Esophagus (tissue), 2 donors: ENCODE measurements around the gene PIN4. TPM values are rescaled to one million over a fixed set of nuclear protein-coding genes. Genes with fewer than 3 reads are reported as not detected.
"Not testable (repeated sequence)": the region's sequence is repeated elsewhere in the genome, so short reads cannot be mapped to it uniquely, and the experiment has no call there.

Experiments used
- H3K27ac ChIP-seq, 2 donors: one replicate each; pipeline ENCODE4 v1.5.1; 2013; ENCODE audit warnings: low read depth in 2 of 2, mild to moderate bottlenecking in 2 of 2, inconsistent platforms in 1 of 2, low read length in 1 of 2, moderate library complexity in 1 of 2
- H3K27me3 ChIP-seq, 2 donors: one replicate each; pipeline ENCODE4 v1.6.1; 2013; ENCODE audit warnings: low read length in 2 of 2, control low read depth in 1 of 2, mild to moderate bottlenecking in 1 of 2; ENCODE audit not compliant: insufficient read depth in 2 of 2, control insufficient read depth in 1 of 2
- H3K36me3 ChIP-seq, 2 donors: one replicate each; pipeline ENCODE4 v1.6.1; 2013; ENCODE audit warnings: low read length in 1 of 2; ENCODE audit not compliant: control insufficient read depth in 2 of 2, insufficient read depth in 2 of 2
- H3K4me1 ChIP-seq, 2 donors: one replicate each; pipeline ENCODE4 v1.6.1; 2013; ENCODE audit warnings: low read length in 1 of 2; ENCODE audit not compliant: control insufficient read depth in 2 of 2, insufficient read depth in 2 of 2
- H3K4me3 ChIP-seq, 2 donors: one replicate each; pipeline ENCODE4 v1.5.1; 2013; ENCODE audit warnings: low read length in 2 of 2, mild to moderate bottlenecking in 2 of 2, low read depth in 1 of 2, moderate library complexity in 1 of 2
- H3K9me3 ChIP-seq, 2 donors: one replicate each; pipeline ENCODE4 v1.6.1; 2013; ENCODE audit warnings: mild to moderate bottlenecking in 2 of 2, low read depth in 1 of 2, low read length in 1 of 2, moderate library complexity in 1 of 2; ENCODE audit not compliant: control insufficient read depth in 2 of 2, insufficient read depth in 1 of 2
- WGBS, 2 donors: extraction: QIAGEN DNeasy Blood & Tissue Kit; methylation state at CpG; one replicate each; pipeline ENCODE4 v1.1.7; 2013; 5-methylcytosine and 5-hydroxymethylcytosine counted together
- polyA plus RNA-seq, 2 donors: library from polyadenylated mRNA; stranded (reverse); fragments of 200-250 nt; gene quantifications; one replicate each; pipeline ENCODE4 v1.2.3, GENCODE V29; 2013
- donor health status: healthy with polysubstance abuse.
- donor health status: Bipolar disorder and iron deficiency.

PIN4 gene
- polyA plus RNA-seq, 2 donors = 10.5 to 28.6 TPM

DNA sequence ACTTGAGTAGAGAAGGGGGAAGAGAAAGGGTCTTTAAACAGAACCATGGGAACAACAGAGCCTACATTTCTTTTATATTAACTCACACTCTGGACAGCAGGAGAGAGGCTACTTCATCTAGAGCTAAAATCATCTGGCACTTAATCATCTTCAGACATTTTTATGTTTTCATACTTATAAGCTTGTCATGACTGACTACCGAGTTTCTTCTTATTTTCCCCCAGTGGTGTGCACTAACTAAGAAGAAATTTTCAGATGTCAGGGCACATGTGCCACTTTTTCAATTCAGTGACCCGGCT is 38.0 kb upstream of the PIN4 start:
- Histone ChIP-seq H3K4me3 (no peak overlapping the region), H3K4me1 (no peaks in the 10 kb centered on the region), H3K9me3 (no peaks in the 10 kb centered on the region), H3K27ac (no peak overlapping the region), H3K27me3 (peaks cover 0 to 4% of the 10 kb centered on the region in 2 donors), H3K36me3 (no peaks in the 10 kb centered on the region)
- 64 to 66% methylated on average over 2 of the region's 2 CpGs for WGBS, 2 donors

DNA sequence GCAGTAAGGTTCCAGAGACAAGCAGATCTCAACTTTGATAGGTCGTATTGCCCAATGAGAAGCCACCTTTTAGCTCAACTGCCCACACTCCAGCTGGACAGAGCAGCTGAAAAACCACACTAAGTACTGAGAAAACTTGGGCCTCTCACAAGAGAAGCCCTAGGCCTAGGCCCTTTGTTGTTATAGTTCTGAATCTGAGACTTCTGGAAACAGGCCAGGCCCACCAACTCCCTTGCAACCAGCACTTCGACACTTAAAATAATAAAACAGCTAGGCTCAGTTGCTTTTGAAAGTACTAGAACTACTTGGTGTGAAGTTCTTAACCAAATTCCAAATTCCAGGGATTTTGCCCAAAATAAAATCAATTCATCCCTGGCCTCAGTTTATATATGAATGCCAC is 36.4 kb upstream of the PIN4 start:
- 37 to 43% methylated on average over 2 of the region's 2 CpGs for whole genome bisulfite sequencing, 2 donors
- Histone ChIP-seq H3K4me1 (no peaks in the 10 kb centered on the region), H3K36me3 (no peaks in the 10 kb centered on the region), H3K9me3 (no peaks in the 10 kb centered on the region), H3K27ac (no peak overlapping the region), H3K27me3 (peaks cover 0 to 4% of the 10 kb centered on the region in 2 donors), H3K4me3 (no peak overlapping the region)

DNA sequence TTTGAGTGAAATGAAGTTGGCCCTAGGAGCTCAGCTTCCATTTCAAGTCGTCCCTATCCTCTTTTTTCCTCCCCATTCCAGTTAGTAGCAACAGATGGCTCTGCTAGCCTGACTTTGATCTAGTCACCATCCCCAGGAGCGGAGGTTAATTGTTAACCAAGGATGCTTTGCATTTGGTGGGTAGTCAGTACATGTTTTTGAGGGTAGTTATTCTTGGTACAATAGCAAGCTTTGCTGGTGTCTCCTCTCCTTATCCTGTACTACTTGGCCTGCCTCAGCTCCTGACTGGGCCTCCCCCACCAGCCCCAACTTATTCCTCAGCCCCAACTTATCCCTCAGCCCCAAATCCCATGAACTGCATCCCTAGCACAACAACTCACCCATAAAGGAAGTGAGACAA is 35.0 kb upstream of the PIN4 start:
- Histone ChIP-seq H3K9me3 (no peaks in the 10 kb centered on the region), H3K4me3 (no peak overlapping the region), H3K27ac (no peak overlapping the region), H3K27me3 (peaks cover 0 to 4% of the 10 kb centered on the region in 2 donors), H3K36me3 (no peaks in the 10 kb centered on the region), H3K4me1 (no peaks in the 10 kb centered on the region)
- WGBS, 2 donors = 54 to 86% methylated on average over 2 of the region's 2 CpGs

DNA sequence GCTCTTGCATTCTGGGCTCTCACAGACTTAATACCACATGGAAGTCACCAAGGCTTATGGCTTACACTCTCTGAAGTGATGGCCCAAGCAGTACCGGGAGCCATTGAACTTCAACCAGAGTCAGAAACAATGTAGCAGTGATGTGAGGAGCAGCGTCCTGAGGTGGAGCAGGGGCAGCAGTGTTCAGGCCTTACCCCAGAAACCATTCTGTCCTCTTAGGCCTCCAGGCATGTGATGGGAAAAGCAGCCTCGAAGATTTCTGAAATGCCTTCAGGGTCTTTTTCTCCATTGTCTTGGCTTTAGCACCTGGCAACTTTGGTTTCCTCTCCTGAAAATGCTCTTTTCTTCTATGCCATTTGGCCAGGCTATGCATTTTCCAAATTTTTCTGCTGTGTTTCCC is 22.8 kb upstream of the PIN4 start:
- H3K27me3 ChIP-seq = peaks cover 0 to 3% of the 10 kb centered on the region in 2 donors
- 83 to 86% methylated on average over 3 of the region's 3 CpGs for WGBS, 2 donors
- H3K4me3 ChIP-seq = no peak overlapping the region
- H3K4me1 ChIP-seq = no peaks in the 10 kb centered on the region
- H3K27ac ChIP-seq = no peak overlapping the region
- peaks cover 0 to 2% of the 10 kb centered on the region in 2 donors for H3K9me3 ChIP-seq
- H3K36me3 ChIP-seq = no peaks in the 10 kb centered on the region

DNA sequence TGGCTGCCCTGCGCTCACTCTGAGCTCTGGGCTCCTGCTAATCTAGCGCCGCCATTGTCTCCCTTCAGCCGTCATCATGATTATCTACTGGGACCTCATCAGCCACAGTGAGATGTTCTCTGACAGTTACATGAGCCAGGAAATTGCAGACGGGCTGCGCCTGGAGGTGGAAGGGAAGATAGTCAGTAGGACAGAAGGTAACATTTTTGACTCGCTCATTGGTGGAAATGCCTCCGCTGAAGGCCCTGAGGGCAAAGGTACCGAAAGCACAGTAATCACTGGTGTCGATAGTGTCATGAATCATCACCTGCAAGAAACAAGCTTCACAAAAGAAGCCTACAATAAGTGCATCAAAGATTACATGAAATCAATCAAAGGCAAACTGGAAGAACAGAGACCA is 21.8 kb upstream of the PIN4 start:
- Histone ChIP-seq H3K9me3 (peaks cover 0 to 2% of the 10 kb centered on the region in 2 donors), H3K27ac (no peak overlapping the region), H3K27me3 (peaks cover 0 to 3% of the 10 kb centered on the region in 2 donors), H3K36me3 (no peaks in the 10 kb centered on the region), H3K4me1 (no peaks in the 10 kb centered on the region), H3K4me3 (no peak overlapping the region)
- WGBS, 2 donors = 74 to 82% methylated on average over 10 of the region's 10 CpGs

DNA sequence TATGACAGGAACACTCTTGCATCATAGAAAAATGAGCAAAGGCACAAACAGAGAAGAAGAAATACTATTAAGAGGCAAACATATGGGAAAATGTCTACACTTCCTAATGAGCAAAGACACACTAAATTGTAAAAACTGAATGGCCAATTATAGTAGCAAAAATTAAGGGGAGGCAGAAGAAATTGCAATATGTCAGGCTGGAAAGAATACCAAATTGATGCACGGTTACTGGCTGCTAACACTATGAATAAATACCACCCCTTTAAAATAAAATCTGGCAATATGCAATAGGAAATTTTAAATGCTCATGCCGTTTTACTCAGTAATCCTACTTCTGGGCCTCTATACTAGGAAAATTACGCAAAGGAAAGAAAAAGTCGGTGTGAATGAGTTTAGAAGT is 16.0 kb upstream of the PIN4 start:
- H3K36me3 ChIP-seq = no peaks in the 10 kb centered on the region
- no peaks in the 10 kb centered on the region for H3K4me1 ChIP-seq
- peaks cover 0 to 2% of the 10 kb centered on the region in 2 donors for H3K27me3 ChIP-seq
- WGBS, 2 donors = 65 to 70% methylated on average over 4 of the region's 4 CpGs
- no peak overlapping the region for H3K4me3 ChIP-seq
- H3K9me3 ChIP-seq = no peaks in the 10 kb centered on the region
- no peak overlapping the region for H3K27ac ChIP-seq

DNA sequence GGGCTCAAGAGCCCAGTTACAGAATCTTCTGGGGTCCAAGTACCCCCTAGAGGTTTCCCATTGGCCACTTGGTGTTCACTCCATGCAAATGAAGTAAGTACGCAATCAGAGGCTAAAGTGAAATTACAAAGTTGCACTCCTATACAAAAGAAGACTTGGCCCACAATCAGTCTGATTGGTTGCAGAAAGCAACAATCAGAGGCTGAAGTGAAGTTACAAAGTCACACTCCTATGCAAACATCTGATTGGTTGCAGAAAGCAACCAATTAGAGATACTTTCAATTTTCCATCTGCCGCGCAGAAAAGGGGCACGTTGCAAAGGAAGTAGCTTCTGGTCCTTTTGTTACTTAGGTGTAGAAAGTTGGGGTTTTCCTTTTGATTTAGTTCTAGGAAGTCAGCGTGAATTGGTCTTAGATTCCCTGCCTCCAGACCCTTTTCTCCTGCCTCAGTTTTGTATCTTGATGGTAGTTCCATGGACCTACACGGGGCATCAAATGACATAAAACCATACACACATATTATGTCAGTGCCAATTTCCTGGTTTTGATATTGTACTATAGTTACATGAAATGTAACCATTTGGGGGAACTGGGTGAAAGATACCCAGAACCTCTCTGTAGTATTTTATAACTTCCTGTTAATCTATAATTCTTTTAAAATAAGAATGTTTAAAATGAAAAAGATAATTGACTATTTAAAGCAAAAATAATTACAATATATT is 12.4 kb upstream of the PIN4 start:
- no peak overlapping the region for H3K4me3 ChIP-seq

DNA sequence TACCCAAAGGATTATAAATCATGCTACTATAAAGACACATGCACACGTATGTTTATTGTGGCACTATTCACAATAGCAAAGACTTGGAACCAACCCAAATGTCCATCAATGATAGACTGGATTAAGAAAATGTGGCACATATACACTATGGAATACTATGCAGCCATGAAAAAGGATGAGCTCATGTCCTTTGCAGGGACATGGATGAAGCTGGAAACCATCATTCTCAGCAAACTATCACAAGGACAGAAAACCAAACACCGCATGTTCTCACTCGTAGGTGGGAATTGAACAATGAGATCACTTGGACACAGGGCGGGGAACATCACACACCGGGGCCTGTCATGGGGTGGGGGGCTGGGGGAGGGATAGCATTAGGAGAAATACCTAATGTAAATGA is 5.3 kb upstream of the PIN4 start:
- H3K4me1 ChIP-seq, H3K4me3 ChIP-seq: not testable (repeated sequence)
- 93 to 94% methylated on average over 3 to 4 of the region's 5 CpGs for WGBS, 2 donors

More for the DNA sequence above, 12.4 kb upstream of the PIN4 start:
- Histone ChIP-seq H3K4me1 (no peaks in the 10 kb centered on the region), H3K27ac (no peak overlapping the region), H3K9me3 (no peaks in the 10 kb centered on the region), H3K36me3 (no peaks in the 10 kb centered on the region), H3K27me3 (peaks cover 0 to 2% of the 10 kb centered on the region in 2 donors)
- 62 to 64% methylated on average over 6 of the region's 6 CpGs for WGBS, 2 donors

DNA sequence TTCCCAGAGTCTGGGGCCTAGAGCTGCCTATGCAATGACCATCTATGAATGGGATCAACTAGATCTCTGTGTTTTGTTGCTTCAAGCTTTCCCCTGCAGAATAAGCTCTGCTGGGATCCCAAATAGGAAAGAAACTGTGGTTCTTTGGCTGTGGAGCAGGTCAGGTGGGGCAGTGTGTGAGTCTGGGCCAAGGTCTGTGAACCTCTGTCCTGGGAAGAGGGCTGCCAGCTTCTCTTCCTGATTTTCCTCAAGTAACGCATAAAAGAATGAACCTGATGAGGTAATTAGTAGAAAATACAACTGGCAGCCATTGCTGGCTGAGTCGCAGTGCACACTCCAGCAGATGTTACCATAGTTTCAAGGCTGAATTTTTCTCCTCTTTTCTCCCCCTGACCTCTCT is 4.6 kb upstream of the PIN4 start:
- Histone ChIP-seq H3K27me3 (no peaks in the 10 kb centered on the region), H3K36me3 (no peaks in the 10 kb centered on the region), H3K4me1 (no peaks in the 10 kb centered on the region), H3K9me3 (no peaks in the 10 kb centered on the region), H3K4me3 (no peak overlapping the region), H3K27ac (no peak overlapping the region)
- WGBS, 2 donors = 66 to 73% methylated on average over 2 of the region's 2 CpGs

More for the DNA sequence above, 5.3 kb upstream of the PIN4 start:
- H3K27me3 ChIP-seq, H3K9me3 ChIP-seq, H3K36me3 ChIP-seq, H3K27ac ChIP-seq: not testable (repeated sequence)

DNA sequence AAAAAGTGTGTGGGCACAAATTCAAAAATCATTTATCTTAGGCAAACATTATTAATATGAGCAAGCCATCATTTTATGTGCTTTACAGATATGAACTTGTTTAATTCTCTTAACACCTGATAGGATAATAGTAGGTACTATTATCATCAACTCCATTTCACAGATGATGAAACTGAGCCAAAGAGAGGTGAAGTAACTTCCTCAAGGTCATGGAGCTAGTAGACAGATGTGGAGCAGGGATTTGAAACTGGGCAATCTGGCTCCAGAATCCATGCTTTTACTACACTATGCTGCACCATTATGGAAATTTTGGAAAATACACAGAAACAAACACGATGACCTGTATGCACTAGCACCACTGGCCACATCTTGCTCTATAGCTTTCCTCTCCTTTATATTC is 1.0 kb upstream of the PIN4 start:
- Histone ChIP-seq H3K9me3 (no peaks in the 10 kb centered on the region), H3K27ac (no peak overlapping the region), H3K36me3 (no peaks in the 10 kb centered on the region), H3K4me3 (no peak overlapping the region), H3K4me1 (peaks cover 3% of the 10 kb centered on the region in 2 donors), H3K27me3 (no peaks in the 10 kb centered on the region)
- 24 to 48% methylated on average over 1 of the region's 1 CpG for WGBS, 2 donors
